ENCODE results near the gene NPAP1. TPM values are rescaled to one million over a fixed set of nuclear protein-coding genes. Genes with fewer than 3 reads are reported as not detected.

NPAP1 gene
- not detected in 2 replicates for total RNA-seq

GRCh38 chr15:24675332-24676144 is at the start of gene NPAP1:
NPAP1 (plus strand) TSS chr15:24675775; CDS start chr15:24675868, 93 bp downstream.

